ENCODE measurements around the gene GGT6. TPM values are rescaled to one million over a fixed set of nuclear protein-coding genes. Genes with fewer than 3 reads are reported as not detected.

Gene GGT6
- total RNA-seq, 4 donors from 2014 or later, result not detected

DNA sequence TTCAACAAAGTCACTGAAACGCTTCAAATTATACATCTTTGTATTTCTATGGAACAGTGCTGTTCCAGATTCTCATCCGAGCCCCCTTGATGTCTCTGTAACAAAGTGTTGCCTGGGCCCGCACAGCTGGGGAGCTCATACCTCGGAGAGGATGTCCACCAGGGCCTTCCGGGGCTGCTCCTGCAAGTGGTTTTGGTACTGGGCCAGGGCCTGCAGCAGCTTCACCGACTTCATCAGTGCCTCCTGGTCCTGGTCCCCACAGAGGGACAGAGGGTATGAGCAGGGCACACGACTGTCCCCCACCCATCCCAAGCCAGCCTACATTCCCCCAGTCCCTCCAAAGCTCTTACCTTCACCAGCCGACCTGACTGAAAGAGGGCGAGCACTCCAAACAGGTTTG, 6.7 kb downstream of the GGT6 start:
- Histone ChIP-seq H3K4me1 (peaks cover 20 to 24% (median 23%) of the 10 kb centered on the region in 4 donors), H3K9me3 (no peaks in the 10 kb centered on the region), H3K36me3 (peaks cover 34 to 55% (median 53%) of the 10 kb centered on the region in 4 donors), H3K4me3 (peak overlapping the region in 1 of 4 donors; percentile 91), H3K27ac (replicated peaks in 1 of 4) (no peak overlapping the region), H3K27me3 (no peaks in the 10 kb centered on the region)
- intact Hi-C loops (cut with DNase I), result loop anchor here (10.0 kb wide), 1 partner anchor 129 kb away; no protein-coding TSS in a partner anchor
- TF ChIP-seq, protein P1, sequence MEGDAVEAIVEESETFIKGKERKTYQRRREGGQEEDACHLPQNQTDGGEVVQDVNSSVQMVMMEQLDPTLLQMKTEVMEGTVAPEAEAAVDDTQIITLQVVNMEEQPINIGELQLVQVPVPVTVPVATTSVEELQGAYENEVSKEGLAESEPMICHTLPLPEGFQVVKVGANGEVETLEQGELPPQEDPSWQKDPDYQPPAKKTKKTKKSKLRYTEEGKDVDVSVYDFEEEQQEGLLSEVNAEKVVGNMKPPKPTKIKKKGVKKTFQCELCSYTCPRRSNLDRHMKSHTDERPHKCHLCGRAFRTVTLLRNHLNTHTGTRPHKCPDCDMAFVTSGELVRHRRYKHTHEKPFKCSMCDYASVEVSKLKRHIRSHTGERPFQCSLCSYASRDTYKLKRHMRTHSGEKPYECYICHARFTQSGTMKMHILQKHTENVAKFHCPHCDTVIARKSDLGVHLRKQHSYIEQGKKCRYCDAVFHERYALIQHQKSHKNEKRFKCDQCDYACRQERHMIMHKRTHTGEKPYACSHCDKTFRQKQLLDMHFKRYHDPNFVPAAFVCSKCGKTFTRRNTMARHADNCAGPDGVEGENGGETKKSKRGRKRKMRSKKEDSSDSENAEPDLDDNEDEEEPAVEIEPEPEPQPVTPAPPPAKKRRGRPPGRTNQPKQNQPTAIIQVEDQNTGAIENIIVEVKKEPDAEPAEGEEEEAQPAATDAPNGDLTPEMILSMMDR (IDR thresholded peaks at IDR 0.05), result no peak
- TF ChIP-seq POLR2A (IDR thresholded peaks at IDR 0.05; ENCODE audit: low read depth) (no peak), EP300 (IDR thresholded peaks at IDR 0.05) (no peak), POLR2AphosphoS5 (IDR thresholded peaks at IDR 0.05) (no peak)
- WGBS, result 69% methylated on average over 9 of the region's 9 CpGs
- no peak for DNase-seq (ENCODE audit: extremely low spot score)

DNA sequence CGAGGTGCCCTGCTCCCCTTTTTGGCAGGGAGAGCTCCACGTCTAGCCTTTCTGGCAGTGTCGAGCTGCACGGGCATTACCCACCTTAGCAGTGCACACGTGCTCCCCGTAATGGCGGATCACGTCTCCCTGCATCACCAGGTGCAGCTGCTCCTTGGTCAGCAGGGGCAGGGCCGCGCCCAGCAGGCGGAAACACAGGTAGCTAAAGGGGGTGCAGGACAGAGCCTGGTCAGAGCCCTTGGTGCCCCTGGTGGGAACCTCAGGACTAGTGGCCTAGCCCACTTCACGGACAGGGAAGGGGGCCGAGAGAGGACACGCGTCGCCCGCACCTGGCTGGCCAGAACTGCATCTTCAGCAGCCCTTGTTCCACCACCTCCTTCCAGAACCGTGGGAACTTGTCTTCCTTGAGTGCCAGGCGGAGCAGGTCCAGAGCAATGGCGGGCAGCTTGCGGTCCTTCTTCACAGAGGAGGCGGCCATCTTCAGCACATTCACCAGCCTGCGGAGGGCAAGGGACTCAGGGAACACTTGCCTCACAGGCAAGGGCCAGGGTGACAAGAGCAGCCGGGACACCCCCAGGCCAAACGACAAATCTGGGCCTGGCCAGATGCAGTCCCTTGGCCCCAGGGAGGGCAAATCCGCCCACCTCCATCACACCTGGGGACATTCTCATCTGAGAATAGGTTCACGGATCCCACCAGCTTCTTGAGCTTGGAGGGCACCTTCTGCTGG, 8.4 kb downstream of the GGT6 start:
- TF ChIP-seq, protein P1 (IDR thresholded peaks at IDR 0.05), result no peak
- no peak for TF ChIP-seq POLR2A (IDR thresholded peaks at IDR 0.05; ENCODE audit: low read depth)
- no peak for TF ChIP-seq EP300 (IDR thresholded peaks at IDR 0.05)
- no peak for TF ChIP-seq POLR2AphosphoS5 (IDR thresholded peaks at IDR 0.05)
- Histone ChIP-seq H3K4me1 (peaks cover 20 to 24% (median 23%) of the 10 kb centered on the region in 4 donors), H3K4me3 (no peak overlapping the region), H3K9me3 (no peaks in the 10 kb centered on the region), H3K36me3 (peaks cover 50 to 73% (median 70%) of the 10 kb centered on the region in 4 donors), H3K27me3 (no peaks in the 10 kb centered on the region), H3K27ac (replicated peaks in 1 of 4) (no peak overlapping the region)
- 88% methylated on average over 5 of the region's 27 CpGs for WGBS
- intact Hi-C loops (cut with DNase I), result loop anchor here (10.0 kb wide), 1 partner anchor 127 kb away; no protein-coding TSS in a partner anchor
- DNase-seq (ENCODE audit: extremely low spot score), result no peak

DNA sequence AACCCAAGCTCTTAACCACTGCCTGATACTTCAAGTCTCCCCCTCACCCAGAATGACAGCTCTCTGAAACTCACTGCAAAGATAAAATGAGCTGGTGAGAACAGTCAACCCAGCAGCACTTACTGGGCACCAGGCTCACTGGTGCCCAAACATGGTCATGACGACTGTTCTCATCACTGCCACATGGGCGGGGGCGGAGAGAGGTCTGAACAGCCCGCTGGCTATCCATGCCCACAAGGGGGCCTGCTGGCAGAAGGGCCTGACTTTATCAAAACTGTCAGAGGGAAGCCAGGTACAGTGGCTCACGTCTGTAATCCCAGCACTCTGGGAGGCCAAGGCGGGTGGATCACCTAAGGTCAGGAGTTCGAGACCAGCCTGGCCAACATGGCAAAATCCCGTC, 9.2 kb downstream of the GGT6 start:
- TF ChIP-seq, protein P1 (IDR thresholded peaks at IDR 0.05), result no peak
- TF ChIP-seq EP300 (IDR thresholded peaks at IDR 0.05) (no peak), POLR2A (IDR thresholded peaks at IDR 0.05; ENCODE audit: low read depth) (no peak), POLR2AphosphoS5 (IDR thresholded peaks at IDR 0.05) (no peak)
- peaks cover 55 to 81% (median 78%) of the 10 kb centered on the region in 4 donors for H3K36me3 ChIP-seq
- 86% methylated on average over 6 of the region's 8 CpGs for WGBS
- peaks cover 18 to 21% (median 21%) of the 10 kb centered on the region in 4 donors for H3K4me1 ChIP-seq
- intact Hi-C loops (cut with DNase I), result loop anchor here (10.0 kb wide), 1 partner anchor 126 kb away; no protein-coding TSS in a partner anchor
- no peaks in the 10 kb centered on the region for H3K9me3 ChIP-seq
- no peak overlapping the region for H3K4me3 ChIP-seq
- no peaks in the 10 kb centered on the region for H3K27me3 ChIP-seq
- DNase-seq (ENCODE audit: extremely low spot score), result no peak
- no peak overlapping the region for H3K27ac ChIP-seq (replicated peaks in 1 of 4)

DNA sequence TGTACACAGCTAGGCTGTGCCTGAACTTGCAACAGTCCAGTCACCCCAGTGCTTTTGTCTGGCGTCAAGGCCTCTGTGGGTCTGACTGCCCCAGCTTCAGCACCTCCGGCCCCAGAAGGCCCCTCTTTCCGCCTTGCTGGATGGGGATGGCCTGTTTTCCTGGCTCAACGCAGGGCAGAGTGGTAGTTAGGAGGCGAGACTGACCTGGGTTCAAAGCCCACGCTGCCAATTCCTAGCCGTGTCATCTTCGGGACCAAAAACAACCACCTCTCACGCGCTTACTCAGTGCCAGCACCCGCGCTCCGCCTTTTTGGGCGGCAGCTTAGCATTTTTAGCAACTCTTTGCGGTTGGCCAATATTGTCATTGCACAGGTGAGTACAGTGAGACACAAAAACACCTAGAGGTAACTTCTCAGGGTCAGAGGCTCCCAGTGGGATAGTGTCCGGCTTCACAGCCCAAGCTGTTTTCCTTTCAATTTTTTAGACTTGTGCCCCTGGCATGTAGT, 9.8 kb downstream of the GGT6 start:
- Histone ChIP-seq H3K4me3 (no peak overlapping the region), H3K27me3 (no peaks in the 10 kb centered on the region), H3K27ac (replicated peaks in 1 of 4) (no peak overlapping the region), H3K36me3 (peaks cover 55 to 86% (median 83%) of the 10 kb centered on the region in 4 donors), H3K4me1 (peaks cover 13 to 16% (median 16%) of the 10 kb centered on the region in 4 donors), H3K9me3 (no peaks in the 10 kb centered on the region)
- intact Hi-C loops (cut with DNase I), result loop anchor here (10.0 kb wide), 1 partner anchor 126 kb away; no protein-coding TSS in a partner anchor
- WGBS, result 91% methylated on average over 15 of the region's 16 CpGs
- DNase-seq (ENCODE audit: extremely low spot score), result no peak
- no peak for TF ChIP-seq POLR2AphosphoS5 (IDR thresholded peaks at IDR 0.05)
- TF ChIP-seq, protein P1 (IDR thresholded peaks at IDR 0.05), result no peak
- no peak for TF ChIP-seq EP300 (IDR thresholded peaks at IDR 0.05)
- no peak for TF ChIP-seq POLR2A (IDR thresholded peaks at IDR 0.05; ENCODE audit: low read depth)
